ENCODE data around the gene CCNE1. TPM values are rescaled to one million over a fixed set of nuclear protein-coding genes. Genes with fewer than 3 reads are reported as not detected.
"Not testable (repeated sequence)": the region's sequence is repeated elsewhere in the genome, so short reads cannot be mapped to it uniquely, and the experiment has no call there.

The CCNE1 gene
- total and polyA plus RNA-seq, 2 experiments from 2014 or later: 19.9 to 24.6 TPM

GRCh38 chr19:29787281-29787680 is 24.5 kb upstream of the CCNE1 start:
- no peak overlapping the region for H3K27ac ChIP-seq

DNA sequence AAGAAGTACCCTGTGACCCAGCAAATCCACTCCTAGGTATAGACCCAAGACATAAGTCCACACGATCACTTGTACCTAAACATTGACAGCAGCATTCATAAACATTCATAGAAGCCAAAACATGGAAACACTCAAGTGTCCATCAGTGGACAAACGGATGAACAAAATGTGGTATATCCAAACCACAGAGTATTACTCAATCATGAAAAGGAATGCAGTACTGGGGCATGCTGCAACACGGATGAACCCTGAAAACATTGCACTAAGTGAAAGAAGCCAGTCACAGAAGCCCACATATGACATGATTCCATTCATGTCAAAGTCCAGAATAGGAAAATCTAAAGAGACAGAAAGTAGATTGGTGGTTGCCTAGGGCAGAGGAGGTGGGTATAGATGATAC is 22.8 kb upstream of the CCNE1 start:
- Histone ChIP-seq H4K20me1 (ENCODE audit: insufficient read depth, poor library complexity, severe bottlenecking) (no peaks in the 10 kb centered on the region), H3K79me2 (no peaks in the 10 kb centered on the region), H3K4me3 (no peak overlapping the region), H3K4me1 (ENCODE audit: insufficient read depth) (no peaks in the 10 kb centered on the region), H3K27ac (no peak overlapping the region), H3K36me3 (replicated peaks; ENCODE audit: insufficient read depth, low read depth) (no peaks in the 10 kb centered on the region), H2AFZ (no peak overlapping the region), H3K9me3 (ENCODE audit: low read depth) (no peaks in the 10 kb centered on the region), H3K4me2 (no peak overlapping the region), H3K9me2 (replicated peaks; ENCODE audit: insufficient read depth) (no peaks in the 10 kb centered on the region), H3K27me3 (no peaks in the 10 kb centered on the region)
- DNase-seq (ENCODE audit: low spot score): no peak
- WGBS (ENCODE audit: low lambda C conversion rate, missing lambda C conversion rate): 92% methylated on average over 3 of the region's 3 CpGs
- TF ChIP-seq, protein P1, sequence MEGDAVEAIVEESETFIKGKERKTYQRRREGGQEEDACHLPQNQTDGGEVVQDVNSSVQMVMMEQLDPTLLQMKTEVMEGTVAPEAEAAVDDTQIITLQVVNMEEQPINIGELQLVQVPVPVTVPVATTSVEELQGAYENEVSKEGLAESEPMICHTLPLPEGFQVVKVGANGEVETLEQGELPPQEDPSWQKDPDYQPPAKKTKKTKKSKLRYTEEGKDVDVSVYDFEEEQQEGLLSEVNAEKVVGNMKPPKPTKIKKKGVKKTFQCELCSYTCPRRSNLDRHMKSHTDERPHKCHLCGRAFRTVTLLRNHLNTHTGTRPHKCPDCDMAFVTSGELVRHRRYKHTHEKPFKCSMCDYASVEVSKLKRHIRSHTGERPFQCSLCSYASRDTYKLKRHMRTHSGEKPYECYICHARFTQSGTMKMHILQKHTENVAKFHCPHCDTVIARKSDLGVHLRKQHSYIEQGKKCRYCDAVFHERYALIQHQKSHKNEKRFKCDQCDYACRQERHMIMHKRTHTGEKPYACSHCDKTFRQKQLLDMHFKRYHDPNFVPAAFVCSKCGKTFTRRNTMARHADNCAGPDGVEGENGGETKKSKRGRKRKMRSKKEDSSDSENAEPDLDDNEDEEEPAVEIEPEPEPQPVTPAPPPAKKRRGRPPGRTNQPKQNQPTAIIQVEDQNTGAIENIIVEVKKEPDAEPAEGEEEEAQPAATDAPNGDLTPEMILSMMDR (IDR thresholded peaks at IDR 0.05; ENCODE audit: poor library complexity): no peak
- TF ChIP-seq EZH2phosphoT487 (IDR thresholded peaks at IDR 0.05; ENCODE audit: low read depth, severe bottlenecking, unreplicated experiment) (no peak), EZH2 (IDR thresholded peaks at IDR 0.05; ENCODE audit: borderline replicate concordance) (no peak)

More at GRCh38 chr19:29787281-29787680, 24.5 kb upstream of the CCNE1 start:
- Histone ChIP-seq H3K36me3 (replicated peaks; ENCODE audit: insufficient read depth, low read depth) (no peaks in the 10 kb centered on the region), H2AFZ (no peak overlapping the region), H3K9me3 (ENCODE audit: low read depth) (no peaks in the 10 kb centered on the region), H3K4me2 (no peak overlapping the region), H3K79me2 (no peaks in the 10 kb centered on the region), H3K4me3 (no peak overlapping the region), H4K20me1 (ENCODE audit: insufficient read depth, poor library complexity, severe bottlenecking) (no peaks in the 10 kb centered on the region), H3K27me3 (no peaks in the 10 kb centered on the region), H3K9me2 (replicated peaks; ENCODE audit: insufficient read depth) (no peaks in the 10 kb centered on the region), H3K4me1 (ENCODE audit: insufficient read depth) (no peaks in the 10 kb centered on the region)
- 68% methylated on average over 4 of the region's 4 CpGs for WGBS (ENCODE audit: low lambda C conversion rate, missing lambda C conversion rate)
- DNase-seq (ENCODE audit: low spot score): no peak
- TF ChIP-seq EZH2 (IDR thresholded peaks at IDR 0.05; ENCODE audit: borderline replicate concordance): no peak
- no peak for TF ChIP-seq EZH2phosphoT487 (IDR thresholded peaks at IDR 0.05; ENCODE audit: low read depth, severe bottlenecking, unreplicated experiment)
- TF ChIP-seq, protein P1 (IDR thresholded peaks at IDR 0.05; ENCODE audit: poor library complexity): no peak

- no peak overlapping the region for H3K4me3 ChIP-seq
- H3K79me2 ChIP-seq: no peaks in the 10 kb centered on the region
- H3K4me2 ChIP-seq: no peak overlapping the region
- no peaks in the 10 kb centered on the region for H3K4me1 ChIP-seq (ENCODE audit: insufficient read depth)
- H3K36me3 ChIP-seq (replicated peaks; ENCODE audit: insufficient read depth, low read depth): no peaks in the 10 kb centered on the region
- 92% methylated on average over 10 of the region's 11 CpGs for WGBS (ENCODE audit: low lambda C conversion rate, missing lambda C conversion rate)
- DNase-seq (ENCODE audit: low spot score): no peak
- H3K9me2 ChIP-seq (replicated peaks; ENCODE audit: insufficient read depth): no peaks in the 10 kb centered on the region
- no peaks in the 10 kb centered on the region for H3K9me3 ChIP-seq (ENCODE audit: low read depth)
- no peaks in the 10 kb centered on the region for H4K20me1 ChIP-seq (ENCODE audit: insufficient read depth, poor library complexity, severe bottlenecking)
- no peak overlapping the region for H2AFZ ChIP-seq
- TF ChIP-seq, protein P1 (IDR thresholded peaks at IDR 0.05; ENCODE audit: poor library complexity): no peak
- TF ChIP-seq EZH2phosphoT487 (IDR thresholded peaks at IDR 0.05; ENCODE audit: low read depth, severe bottlenecking, unreplicated experiment) (no peak), EZH2 (IDR thresholded peaks at IDR 0.05; ENCODE audit: borderline replicate concordance) (no peak)
- no peak overlapping the region for H3K27ac ChIP-seq
- no peaks in the 10 kb centered on the region for H3K27me3 ChIP-seq
These were observed 18.6 kb upstream of the CCNE1 start for GRCh38 chr19:29793116-29793727.

- H2AFZ ChIP-seq; H3K4me3 ChIP-seq; H3K79me2 ChIP-seq; H4K20me1 ChIP-seq (ENCODE audit: insufficient read depth, poor library complexity, severe bottlenecking); H3K27me3 ChIP-seq; H3K36me3 ChIP-seq (replicated peaks; ENCODE audit: insufficient read depth, low read depth); H3K4me1 ChIP-seq (ENCODE audit: insufficient read depth); H3K9me3 ChIP-seq (ENCODE audit: low read depth); DNase-seq (ENCODE audit: low spot score); H3K9me2 ChIP-seq (replicated peaks; ENCODE audit: insufficient read depth); H3K4me2 ChIP-seq; H3K27ac ChIP-seq: not testable (repeated sequence)
- WGBS (ENCODE audit: low lambda C conversion rate, missing lambda C conversion rate): 81% methylated on average over 7 of the region's 7 CpGs
These were observed 17.3 kb upstream of the CCNE1 start for GRCh38 chr19:29794490-29794889.
